HCT116 (cell line): ENCODE results near the gene C1orf21.

Experiments used
- CEBPB ChIP-seq: IDR thresholded peaks from 2 replicates; pipeline ENCODE4 v1.6.1; 2012; ENCODE audit warnings: low read depth
- EZH2 ChIP-seq: fragments of 200-600 bp; sonication (generic); IDR thresholded peaks from 2 replicates; pipeline ENCODE4 v1.6.1; 2017; ENCODE audit warnings: antibody characterized with exemption, mixed run types
- EZH2phosphoT487 ChIP-seq: fragments of 200-600 bp; IDR thresholded peaks from 2 replicates; pipeline ENCODE4 v1.6.1; 2018; ENCODE audit warnings: antibody characterized with exemption, borderline replicate concordance
- JUND ChIP-seq: IDR thresholded peaks from 2 replicates; pipeline ENCODE4 v1.6.1; 2012
- POLR2A ChIP-seq: IDR thresholded peaks from 2 replicates; pipeline ENCODE4 v1.7.0; 2011; ENCODE audit warnings: borderline replicate concordance; ENCODE audit not compliant: insufficient read depth, insufficient read length; ENCODE audit errors: extremely low read depth
- POLR2AphosphoS5 ChIP-seq: IDR thresholded peaks from 2 replicates; pipeline ENCODE4 v1.6.1; 2011; ENCODE audit warnings: mild to moderate bottlenecking, low read depth, low read length, moderate library complexity
- RAD21 ChIP-seq: IDR thresholded peaks from 2 replicates; pipeline ENCODE4 v1.6.1; 2012; ENCODE audit warnings: low read depth, mild to moderate bottlenecking
- REST ChIP-seq: IDR thresholded peaks from 2 replicates; pipeline ENCODE4 v1.6.1; 2012; ENCODE audit warnings: low read depth
- SRF ChIP-seq: IDR thresholded peaks from 2 replicates; pipeline ENCODE4 v1.6.1; 2012; ENCODE audit warnings: low read depth
- TCF7L2 ChIP-seq: IDR thresholded peaks from 2 replicates; pipeline ENCODE4 v1.7.0; 2011; ENCODE audit warnings: borderline replicate concordance, inconsistent platforms; ENCODE audit not compliant: insufficient read depth, insufficient read length; ENCODE audit errors: extremely low read depth
- YY1 ChIP-seq: IDR thresholded peaks from 2 replicates; pipeline ENCODE4 v1.6.1; 2011; ENCODE audit warnings: low read length, low read depth, moderate library complexity, mild to moderate bottlenecking; ENCODE audit not compliant: insufficient replicate concordance; ENCODE audit errors: extremely low read depth
- ZNF274 ChIP-seq: fragments of 200-500 bp; sonication (Bioruptor generic); IDR thresholded peaks from 2 replicates; pipeline ENCODE4 v1.6.1; 2014; ENCODE audit warnings: mild to moderate bottlenecking, low read depth, low read length, inconsistent platforms
- TF ChIP-seq, protein P1 (sequence below), 3 experiments: fragments of 200-600 bp in 1 of 3; sonication (generic) in 1 of 3; IDR thresholded peaks in 2 of 3; conservative IDR thresholded peaks in 1 of 3; 2 replicates each; pipeline ENCODE4 v1.5.1; 2012 to 2017; ENCODE audit warnings: low read depth in 2 of 3, low read length in 2 of 3, antibody characterized with exemption in 1 of 3, borderline replicate concordance in 1 of 3, control low read depth in 1 of 3, mild to moderate bottlenecking in 1 of 3, mixed read lengths in 1 of 3, mixed run types in 1 of 3, moderate library complexity in 1 of 3; ENCODE audit not compliant: insufficient read depth in 1 of 3
- TF ChIP-seq, protein P2 (sequence below): IDR thresholded peaks from 2 replicates; pipeline ENCODE4 v1.6.1; 2011; ENCODE audit warnings: mild to moderate bottlenecking, low read length, moderate library complexity; ENCODE audit not compliant: insufficient replicate concordance; ENCODE audit errors: extremely low read depth

GRCh38 chr1:184597650-184598357, 211.0 kb downstream of the C1orf21 start:
- TF ChIP-seq YY1 (no peak), POLR2A (no peak), EZH2phosphoT487 (no peak), POLR2AphosphoS5 (no peak), EZH2 (no peak), CEBPB (no peak), ZNF274 (no peak), JUND (no peak), REST (no peak), TCF7L2 (no peak), RAD21 (no peak), SRF (no peak)
- TF ChIP-seq, protein P1, sequence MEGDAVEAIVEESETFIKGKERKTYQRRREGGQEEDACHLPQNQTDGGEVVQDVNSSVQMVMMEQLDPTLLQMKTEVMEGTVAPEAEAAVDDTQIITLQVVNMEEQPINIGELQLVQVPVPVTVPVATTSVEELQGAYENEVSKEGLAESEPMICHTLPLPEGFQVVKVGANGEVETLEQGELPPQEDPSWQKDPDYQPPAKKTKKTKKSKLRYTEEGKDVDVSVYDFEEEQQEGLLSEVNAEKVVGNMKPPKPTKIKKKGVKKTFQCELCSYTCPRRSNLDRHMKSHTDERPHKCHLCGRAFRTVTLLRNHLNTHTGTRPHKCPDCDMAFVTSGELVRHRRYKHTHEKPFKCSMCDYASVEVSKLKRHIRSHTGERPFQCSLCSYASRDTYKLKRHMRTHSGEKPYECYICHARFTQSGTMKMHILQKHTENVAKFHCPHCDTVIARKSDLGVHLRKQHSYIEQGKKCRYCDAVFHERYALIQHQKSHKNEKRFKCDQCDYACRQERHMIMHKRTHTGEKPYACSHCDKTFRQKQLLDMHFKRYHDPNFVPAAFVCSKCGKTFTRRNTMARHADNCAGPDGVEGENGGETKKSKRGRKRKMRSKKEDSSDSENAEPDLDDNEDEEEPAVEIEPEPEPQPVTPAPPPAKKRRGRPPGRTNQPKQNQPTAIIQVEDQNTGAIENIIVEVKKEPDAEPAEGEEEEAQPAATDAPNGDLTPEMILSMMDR (IDR thresholded peaks at IDR 0.05 in 2 of 3, conservative IDR thresholded peaks at IDR 0.05 in 1 of 3; ENCODE audit: borderline replicate concordance in 1 of 3, insufficient read depth in 1 of 3, low read depth in 2 of 3, low read length in 2 of 3) = no peak
- TF ChIP-seq, protein P2, sequence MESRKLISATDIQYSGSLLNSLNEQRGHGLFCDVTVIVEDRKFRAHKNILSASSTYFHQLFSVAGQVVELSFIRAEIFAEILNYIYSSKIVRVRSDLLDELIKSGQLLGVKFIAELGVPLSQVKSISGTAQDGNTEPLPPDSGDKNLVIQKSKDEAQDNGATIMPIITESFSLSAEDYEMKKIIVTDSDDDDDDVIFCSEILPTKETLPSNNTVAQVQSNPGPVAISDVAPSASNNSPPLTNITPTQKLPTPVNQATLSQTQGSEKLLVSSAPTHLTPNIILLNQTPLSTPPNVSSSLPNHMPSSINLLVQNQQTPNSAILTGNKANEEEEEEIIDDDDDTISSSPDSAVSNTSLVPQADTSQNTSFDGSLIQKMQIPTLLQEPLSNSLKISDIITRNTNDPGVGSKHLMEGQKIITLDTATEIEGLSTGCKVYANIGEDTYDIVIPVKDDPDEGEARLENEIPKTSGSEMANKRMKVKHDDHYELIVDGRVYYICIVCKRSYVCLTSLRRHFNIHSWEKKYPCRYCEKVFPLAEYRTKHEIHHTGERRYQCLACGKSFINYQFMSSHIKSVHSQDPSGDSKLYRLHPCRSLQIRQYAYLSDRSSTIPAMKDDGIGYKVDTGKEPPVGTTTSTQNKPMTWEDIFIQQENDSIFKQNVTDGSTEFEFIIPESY = no peak
